OCI-LY7 (cell line): ENCODE measurements around the gene MATCAP1.
A peak's percentile ranks its signal among the peaks of the same experiment; 100 is the strongest.

ENCODE experiments used
- EZH2phosphoT487 ChIP-seq: fragments of 200-600 bp; sonication (generic); IDR thresholded peaks from 2 replicates; pipeline ENCODE4 v1.6.1; 2018; ENCODE audit warnings: low read depth, borderline replicate concordance, mild to moderate bottlenecking, mixed run types, antibody characterized with exemption, low read length, moderate library complexity, mixed read lengths
- TF ChIP-seq, protein P1 (sequence below): fragments of 200-600 bp; sonication (generic); conservative IDR thresholded peaks from 2 replicates; pipeline ENCODE4 v1.5.1; 2014; ENCODE audit warnings: mild to moderate bottlenecking, antibody characterized with exemption, low read length, moderate library complexity, mixed read lengths

DNA sequence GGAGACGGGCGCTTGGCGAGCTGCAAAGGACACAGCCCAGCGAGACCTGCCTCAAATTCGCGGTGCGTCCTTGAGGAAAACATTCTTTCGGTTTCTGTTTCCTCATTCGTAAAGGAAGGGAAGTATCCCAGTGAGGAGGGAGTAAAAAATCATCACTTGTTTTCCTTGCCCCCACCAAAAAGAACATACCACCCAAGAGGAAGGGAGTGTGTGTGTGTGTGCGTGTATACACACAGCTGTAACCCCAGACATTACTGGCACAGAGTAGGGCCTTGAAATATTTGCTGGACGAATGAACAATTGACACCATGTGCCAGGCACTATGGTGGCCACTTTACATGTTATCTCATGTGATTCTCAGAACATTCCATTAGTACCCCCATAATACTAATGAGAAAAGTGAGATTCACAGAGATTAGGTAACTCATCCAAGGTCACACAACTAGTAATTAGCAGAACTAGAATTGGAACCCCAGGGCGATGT lies 1.9 kb upstream of the MATCAP1 start:
- TF ChIP-seq, protein P1, sequence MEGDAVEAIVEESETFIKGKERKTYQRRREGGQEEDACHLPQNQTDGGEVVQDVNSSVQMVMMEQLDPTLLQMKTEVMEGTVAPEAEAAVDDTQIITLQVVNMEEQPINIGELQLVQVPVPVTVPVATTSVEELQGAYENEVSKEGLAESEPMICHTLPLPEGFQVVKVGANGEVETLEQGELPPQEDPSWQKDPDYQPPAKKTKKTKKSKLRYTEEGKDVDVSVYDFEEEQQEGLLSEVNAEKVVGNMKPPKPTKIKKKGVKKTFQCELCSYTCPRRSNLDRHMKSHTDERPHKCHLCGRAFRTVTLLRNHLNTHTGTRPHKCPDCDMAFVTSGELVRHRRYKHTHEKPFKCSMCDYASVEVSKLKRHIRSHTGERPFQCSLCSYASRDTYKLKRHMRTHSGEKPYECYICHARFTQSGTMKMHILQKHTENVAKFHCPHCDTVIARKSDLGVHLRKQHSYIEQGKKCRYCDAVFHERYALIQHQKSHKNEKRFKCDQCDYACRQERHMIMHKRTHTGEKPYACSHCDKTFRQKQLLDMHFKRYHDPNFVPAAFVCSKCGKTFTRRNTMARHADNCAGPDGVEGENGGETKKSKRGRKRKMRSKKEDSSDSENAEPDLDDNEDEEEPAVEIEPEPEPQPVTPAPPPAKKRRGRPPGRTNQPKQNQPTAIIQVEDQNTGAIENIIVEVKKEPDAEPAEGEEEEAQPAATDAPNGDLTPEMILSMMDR = peak; percentile 59; the same call in 1 of the 2 replicates
- no peak for TF ChIP-seq EZH2phosphoT487
